Muscle layer of colon (tissue), 2 donors: ENCODE results near the gene RASGRP2.

ENCODE experiments used
- H3K27ac ChIP-seq: one replicate; pipeline ENCODE4 v1.7.0; 2013; ENCODE audit warnings: low read depth, mild to moderate bottlenecking, low read length, moderate library complexity
- H3K27me3 ChIP-seq, 2 donors: one replicate each; pipeline ENCODE4 v1.7.0; 2013; ENCODE audit warnings: low read length in 2 of 2, mild to moderate bottlenecking in 2 of 2; ENCODE audit not compliant: insufficient read depth in 2 of 2, control insufficient read depth in 1 of 2
- H3K36me3 ChIP-seq: one replicate; pipeline ENCODE4 v1.7.0; 2013; ENCODE audit warnings: mild to moderate bottlenecking, low read length; ENCODE audit not compliant: insufficient read depth
- H3K4me1 ChIP-seq: one replicate; pipeline ENCODE4 v1.7.0; 2013; ENCODE audit warnings: mild to moderate bottlenecking, low read length; ENCODE audit not compliant: insufficient read depth
- H3K4me3 ChIP-seq, 2 donors: one replicate each; pipeline ENCODE4 v1.7.0; 2013; ENCODE audit warnings: low read length in 2 of 2, low read depth in 1 of 2, mild to moderate bottlenecking in 1 of 2, moderate library complexity in 1 of 2
- H3K9ac ChIP-seq: one replicate; pipeline ENCODE4 v1.7.0; 2013; ENCODE audit warnings: low read length
- H3K9me3 ChIP-seq: one replicate; pipeline ENCODE4 v1.7.0; 2013; ENCODE audit warnings: mild to moderate bottlenecking, low read length
- donor health status: abdominal sarcoma.
- donor health status: Adenocarcinoma of cecum.

Gene RASGRP2

GRCh38 chr11:64718084-64718779 is 25.7 kb downstream of the RASGRP2 start:
- Histone ChIP-seq H3K27ac (no peak overlapping the region), H3K9me3 (no peaks in the 10 kb centered on the region), H3K36me3 (no peaks in the 10 kb centered on the region), H3K4me3 (no peak overlapping the region), H3K9ac (no peak overlapping the region), H3K27me3 (peaks cover 25 to 76% of the 10 kb centered on the region in 2 donors), H3K4me1 (no peaks in the 10 kb centered on the region)

GRCh38 chr11:64717268-64717578 is 26.7 kb downstream of the RASGRP2 start:
- Histone ChIP-seq H3K4me1 (no peaks in the 10 kb centered on the region), H3K27ac (no peak overlapping the region), H3K27me3 (peaks cover 28 to 83% of the 10 kb centered on the region in 2 donors), H3K9ac (no peak overlapping the region), H3K36me3 (no peaks in the 10 kb centered on the region), H3K9me3 (no peaks in the 10 kb centered on the region), H3K4me3 (no peak overlapping the region)

- Histone ChIP-seq H3K4me1 (no peaks in the 10 kb centered on the region), H3K27me3 (peaks cover 34 to 83% of the 10 kb centered on the region in 2 donors)
Observed at GRCh38 chr11:64716473-64717267, 27.3 kb downstream of the RASGRP2 start.

GRCh38 chr11:64715756-64716472 is 28.0 kb downstream of the RASGRP2 start:
- Histone ChIP-seq H3K4me1 (no peaks in the 10 kb centered on the region), H3K27ac (no peak overlapping the region), H3K9me3 (no peaks in the 10 kb centered on the region), H3K9ac (no peak overlapping the region), H3K27me3 (peaks cover 41 to 83% of the 10 kb centered on the region in 2 donors), H3K36me3 (no peaks in the 10 kb centered on the region), H3K4me3 (no peak overlapping the region)

More at GRCh38 chr11:64716473-64717267, 27.3 kb downstream of the RASGRP2 start:
- Histone ChIP-seq H3K9ac (no peak overlapping the region), H3K27ac (no peak overlapping the region), H3K36me3 (no peaks in the 10 kb centered on the region), H3K9me3 (no peaks in the 10 kb centered on the region), H3K4me3 (no peak overlapping the region)

GRCh38 chr11:64715110-64715509 is 28.8 kb downstream of the RASGRP2 start:
- Histone ChIP-seq H3K27me3 (peaks cover 49 to 83% of the 10 kb centered on the region in 2 donors), H3K27ac (no peak overlapping the region), H3K9ac (no peak overlapping the region), H3K36me3 (no peaks in the 10 kb centered on the region), H3K4me3 (no peak overlapping the region), H3K9me3 (no peaks in the 10 kb centered on the region), H3K4me1 (no peaks in the 10 kb centered on the region)

- no peak overlapping the region for H3K9ac ChIP-seq
- H3K27me3 ChIP-seq = peaks cover 52 to 86% of the 10 kb centered on the region in 2 donors
- H3K4me1 ChIP-seq = no peaks in the 10 kb centered on the region
- no peak overlapping the region for H3K27ac ChIP-seq
- H3K4me3 ChIP-seq = no peak overlapping the region
- H3K9me3 ChIP-seq = no peaks in the 10 kb centered on the region
- no peaks in the 10 kb centered on the region for H3K36me3 ChIP-seq
Observed at GRCh38 chr11:64714666-64715065, 29.3 kb downstream of the RASGRP2 start.

GRCh38 chr11:64713781-64714363 is 30.1 kb downstream of the RASGRP2 start:
- no peaks in the 10 kb centered on the region for H3K36me3 ChIP-seq
- H3K4me1 ChIP-seq = no peaks in the 10 kb centered on the region
- H3K9me3 ChIP-seq = no peaks in the 10 kb centered on the region
- peaks cover 49 to 91% of the 10 kb centered on the region in 2 donors for H3K27me3 ChIP-seq
- no peak overlapping the region for H3K27ac ChIP-seq
- no peak overlapping the region for H3K9ac ChIP-seq
- no peak overlapping the region for H3K4me3 ChIP-seq

GRCh38 chr11:64713016-64713707 is 30.8 kb downstream of the RASGRP2 start:
- H3K4me1 ChIP-seq = no peaks in the 10 kb centered on the region
- peaks cover 53 to 87% of the 10 kb centered on the region in 2 donors for H3K27me3 ChIP-seq

GRCh38 chr11:64712430-64713015 is 31.4 kb downstream of the RASGRP2 start:
- Histone ChIP-seq H3K27ac (no peak overlapping the region), H3K4me3 (no peak overlapping the region), H3K4me1 (no peaks in the 10 kb centered on the region), H3K9me3 (no peaks in the 10 kb centered on the region), H3K27me3 (peaks cover 55 to 81% of the 10 kb centered on the region in 2 donors), H3K9ac (no peak overlapping the region), H3K36me3 (no peaks in the 10 kb centered on the region)

More at GRCh38 chr11:64713016-64713707, 30.8 kb downstream of the RASGRP2 start:
- Histone ChIP-seq H3K4me3 (no peak overlapping the region), H3K27ac (no peak overlapping the region), H3K36me3 (no peaks in the 10 kb centered on the region), H3K9ac (no peak overlapping the region), H3K9me3 (no peaks in the 10 kb centered on the region)

GRCh38 chr11:64711956-64712362 is 32.0 kb downstream of the RASGRP2 start:
- Histone ChIP-seq H3K4me3 (no peak overlapping the region), H3K27ac (no peak overlapping the region), H3K27me3 (peaks cover 51 to 81% of the 10 kb centered on the region in 2 donors)

More at GRCh38 chr11:64711956-64712362, 32.0 kb downstream of the RASGRP2 start:
- Histone ChIP-seq H3K9ac (no peak overlapping the region), H3K36me3 (no peaks in the 10 kb centered on the region), H3K9me3 (no peaks in the 10 kb centered on the region), H3K4me1 (no peaks in the 10 kb centered on the region)
